Activated naive CD4-positive, alpha-beta T cell treated with anti-CD3 and anti-CD28 coated beads for 36 hours (primary cell): Measurements from ENCODE around the gene ENTPD3. TPM values are rescaled to one million over a fixed set of nuclear protein-coding genes. Genes with fewer than 3 reads are reported as not detected.

Experiments
- CTCF ChIA-PET: fragments of 350-600 bp; sonication (Branson Sonifier 250); formaldehyde crosslinking; loops from one replicate; lab custom pipeline; 2021; ENCODE audit warnings: antibody characterized with exemption; lab: Charles Lee
- DNase-seq: peaks from one replicate; pipeline ENCODE4 v3.0.0-alpha.2; 2020
- H3K27ac Mint-ChIP-seq: one replicate; pipeline ENCODE4 v1.8.0; 2021; ENCODE audit warnings: mild to moderate bottlenecking, mixed read lengths
- H3K27me3 Mint-ChIP-seq: one replicate; pipeline ENCODE4 v1.8.0; 2021; ENCODE audit warnings: low read depth, mixed read lengths
- H3K36me3 Mint-ChIP-seq: one replicate; pipeline ENCODE4 v1.8.0; 2021; ENCODE audit warnings: low read depth, mixed read lengths
- H3K4me1 Mint-ChIP-seq: one replicate; pipeline ENCODE4 v1.8.0; 2021; ENCODE audit warnings: low read depth, mixed read lengths
- H3K4me3 Mint-ChIP-seq: one replicate; pipeline ENCODE4 v1.8.0; 2021; ENCODE audit warnings: mild to moderate bottlenecking, moderate library complexity, mixed read lengths
- H3K9me3 Mint-ChIP-seq: one replicate; pipeline ENCODE4 v1.8.0; 2021; ENCODE audit warnings: mixed read lengths
- intact Hi-C: fragments of 100-400 bp; cut with micrococcal nuclease; formaldehyde crosslinking; loops from one replicate; pipeline ENCODE4 v1.15.1; 2023
- total RNA-seq, 2 experiments: library from RNA; stranded (reverse); gene quantifications; one replicate each; pipeline ENCODE4 v1.2.3, GENCODE V29; 2021

Gene ENTPD3
- total RNA-seq, 2 experiments from 2014 or later, result not detected

GRCh38 chr3:40379674-40380306, 7.2 kb upstream of the ENTPD3 start:
- Mint-ChIP-seq H3K36me3 (no peaks in the 10 kb centered on the region), H3K27ac (no peak overlapping the region), H3K9me3 (peaks cover 7% of the 10 kb centered on the region), H3K27me3 (peaks cover 2% of the 10 kb centered on the region), H3K4me3 (no peak overlapping the region), H3K4me1 (peaks cover 4% of the 10 kb centered on the region)
- CTCF ChIA-PET, result no interaction called here
- peak; percentile 31 for DNase-seq
- intact Hi-C loops, result no loop called here

DNA sequence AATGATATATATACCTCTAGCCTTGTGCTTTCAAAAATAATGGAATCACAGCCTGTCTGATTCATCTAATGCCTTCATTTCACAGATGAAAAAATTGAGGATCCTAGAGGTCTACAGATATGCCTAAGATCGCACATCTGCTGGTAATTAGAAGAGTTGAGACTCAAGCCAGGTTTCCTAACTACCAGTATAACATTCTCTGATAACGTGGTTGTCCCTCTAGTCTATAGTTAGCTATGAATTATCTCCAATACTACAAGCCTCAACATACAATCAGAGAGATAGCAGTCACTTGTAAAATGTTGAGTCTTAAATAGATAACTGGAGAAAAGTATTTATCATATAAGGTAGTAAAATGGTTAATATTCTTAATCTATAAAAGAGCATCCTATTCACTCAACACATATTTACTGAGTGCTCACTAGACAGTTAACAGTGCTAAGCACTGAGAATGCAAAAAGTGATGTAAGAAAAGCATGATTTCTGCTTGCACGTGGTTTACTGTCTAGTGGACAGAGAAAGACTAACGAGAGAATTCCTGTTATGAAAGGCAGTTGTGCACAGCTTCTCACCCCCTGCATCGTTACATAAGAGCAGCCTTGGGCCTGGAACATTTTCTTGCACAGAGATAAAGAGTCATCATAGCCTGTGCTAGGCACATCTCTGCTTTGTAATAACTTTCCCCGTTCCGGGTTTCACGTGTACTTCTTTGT, 4.9 kb upstream of the ENTPD3 start:
- H3K9me3 Mint-ChIP-seq, result peaks cover 4% of the 10 kb centered on the region
- CTCF ChIA-PET, result no interaction called here
- H3K4me3 Mint-ChIP-seq, result no peak overlapping the region
- intact Hi-C loops, result no loop called here
- DNase-seq, result no peak
- H3K36me3 Mint-ChIP-seq, result no peaks in the 10 kb centered on the region
- H3K4me1 Mint-ChIP-seq, result peaks cover 8% of the 10 kb centered on the region
- no peak overlapping the region for H3K27ac Mint-ChIP-seq
- H3K27me3 Mint-ChIP-seq, result peaks cover 7% of the 10 kb centered on the region

GRCh38 chr3:40382617-40382979, 4.4 kb upstream of the ENTPD3 start:
- Mint-ChIP-seq H3K4me3 (no peak overlapping the region), H3K4me1 (peaks cover 10% of the 10 kb centered on the region), H3K36me3 (no peaks in the 10 kb centered on the region), H3K27me3 (peaks cover 11% of the 10 kb centered on the region), H3K27ac (no peak overlapping the region), H3K9me3 (peaks cover 2% of the 10 kb centered on the region)
- DNase-seq, result no peak
- CTCF ChIA-PET, result no interaction called here
- intact Hi-C loops, result no loop called here

DNA sequence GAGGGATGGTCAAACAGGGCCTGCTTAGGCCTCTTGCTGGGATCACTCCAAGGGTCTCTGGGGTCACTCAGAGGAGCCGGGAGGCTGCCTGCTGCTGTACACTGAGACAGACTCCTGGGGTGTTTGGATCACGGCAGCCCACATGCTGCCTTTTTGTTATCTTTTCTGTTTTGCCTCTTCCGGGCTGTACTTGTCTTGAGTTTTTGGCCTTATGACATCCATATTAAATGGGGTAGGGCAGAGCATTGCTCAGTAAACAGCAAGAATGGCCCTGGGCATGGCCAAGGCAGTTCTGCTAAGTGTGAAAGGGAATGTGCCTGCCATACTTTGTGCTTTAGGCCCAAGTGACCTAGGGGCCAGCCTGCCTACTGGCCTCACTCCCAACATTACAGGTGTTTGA, 771 bp upstream of the ENTPD3 start:
- intact Hi-C loops, result no loop called here
- Mint-ChIP-seq H3K4me3 (no peak overlapping the region), H3K9me3 (no peaks in the 10 kb centered on the region), H3K4me1 (peaks cover 5% of the 10 kb centered on the region), H3K36me3 (no peaks in the 10 kb centered on the region), H3K27ac (no peak overlapping the region), H3K27me3 (peaks cover 37% of the 10 kb centered on the region)
- CTCF ChIA-PET, result no interaction called here
- DNase-seq, result no peak

DNA sequence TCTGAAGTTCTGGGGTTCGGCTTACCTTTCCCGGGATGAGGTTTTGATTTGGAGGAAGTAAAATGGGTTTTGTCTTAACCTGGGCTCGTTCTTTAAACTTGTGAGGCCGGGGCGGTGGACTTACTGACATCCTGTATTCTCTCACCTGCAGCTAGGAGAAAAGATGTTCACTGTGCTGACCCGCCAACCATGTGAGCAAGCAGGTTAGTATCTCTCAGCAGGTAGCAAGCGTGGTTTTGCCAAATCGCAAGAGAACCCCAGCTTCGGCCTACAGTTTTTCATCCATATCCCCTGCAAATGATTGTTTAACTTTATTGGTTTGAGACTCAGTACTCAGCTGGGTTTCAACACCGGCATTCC, 891 bp downstream of the ENTPD3 start:
- intact Hi-C loops, result no loop called here
- Mint-ChIP-seq H3K27me3 (peaks cover 37% of the 10 kb centered on the region), H3K27ac (no peak overlapping the region), H3K4me3 (no peak overlapping the region), H3K4me1 (peaks cover 5% of the 10 kb centered on the region), H3K9me3 (no peaks in the 10 kb centered on the region), H3K36me3 (peaks cover 1% of the 10 kb centered on the region)
- CTCF ChIA-PET, result interaction anchor here (1.7 kb wide), 1 partner anchor 196 kb away, joined by 6 read pairs; no protein-coding TSS in a partner anchor
- no peak for DNase-seq

- H3K4me1 Mint-ChIP-seq, result no peaks in the 10 kb centered on the region
- H3K27me3 Mint-ChIP-seq, result no peaks in the 10 kb centered on the region
- no peak for DNase-seq
- intact Hi-C loops, result no loop called here
- CTCF ChIA-PET, result no interaction called here
- peaks cover 1% of the 10 kb centered on the region for H3K36me3 Mint-ChIP-seq
- no peak overlapping the region for H3K27ac Mint-ChIP-seq
- H3K9me3 Mint-ChIP-seq, result peaks cover 4% of the 10 kb centered on the region
- H3K4me3 Mint-ChIP-seq, result no peak overlapping the region
Measured at GRCh38 chr3:40396406-40396805, 9.4 kb downstream of the ENTPD3 start.

GRCh38 chr3:40397129-40397528, 10.1 kb downstream of the ENTPD3 start:
- intact Hi-C loops, result no loop called here
- Mint-ChIP-seq H3K4me1 (no peaks in the 10 kb centered on the region), H3K27me3 (no peaks in the 10 kb centered on the region), H3K4me3 (no peak overlapping the region), H3K36me3 (peaks cover 1% of the 10 kb centered on the region), H3K9me3 (peaks cover 4% of the 10 kb centered on the region), H3K27ac (no peak overlapping the region)
- CTCF ChIA-PET, result no interaction called here
- DNase-seq, result no peak

DNA sequence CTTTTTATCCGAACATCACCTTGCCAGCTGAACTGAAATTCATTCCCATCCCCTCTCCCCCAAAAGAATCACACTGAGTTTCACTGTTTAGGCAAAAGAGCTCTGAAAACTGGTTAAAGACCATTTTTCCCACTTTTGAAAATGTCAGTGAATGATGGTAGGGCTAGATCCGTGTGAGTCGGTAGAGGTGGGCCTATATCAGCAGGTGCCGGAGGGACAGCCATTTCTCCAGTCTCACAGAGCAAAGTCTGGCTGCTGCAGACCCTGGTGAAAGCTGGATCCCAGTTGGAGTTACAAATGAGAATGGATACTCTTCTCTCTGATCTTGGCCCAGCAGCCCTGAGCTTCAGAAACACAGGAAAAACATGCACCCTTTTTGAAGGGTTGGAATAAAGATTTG, 10.9 kb downstream of the ENTPD3 start:
- intact Hi-C loops, result no loop called here
- H3K27me3 Mint-ChIP-seq, result no peaks in the 10 kb centered on the region
- H3K36me3 Mint-ChIP-seq, result no peaks in the 10 kb centered on the region
- no peak overlapping the region for H3K27ac Mint-ChIP-seq
- no peak overlapping the region for H3K4me3 Mint-ChIP-seq
- no peaks in the 10 kb centered on the region for H3K4me1 Mint-ChIP-seq
- no peak for DNase-seq
- CTCF ChIA-PET, result no interaction called here
- H3K9me3 Mint-ChIP-seq, result peaks cover 4% of the 10 kb centered on the region

DNA sequence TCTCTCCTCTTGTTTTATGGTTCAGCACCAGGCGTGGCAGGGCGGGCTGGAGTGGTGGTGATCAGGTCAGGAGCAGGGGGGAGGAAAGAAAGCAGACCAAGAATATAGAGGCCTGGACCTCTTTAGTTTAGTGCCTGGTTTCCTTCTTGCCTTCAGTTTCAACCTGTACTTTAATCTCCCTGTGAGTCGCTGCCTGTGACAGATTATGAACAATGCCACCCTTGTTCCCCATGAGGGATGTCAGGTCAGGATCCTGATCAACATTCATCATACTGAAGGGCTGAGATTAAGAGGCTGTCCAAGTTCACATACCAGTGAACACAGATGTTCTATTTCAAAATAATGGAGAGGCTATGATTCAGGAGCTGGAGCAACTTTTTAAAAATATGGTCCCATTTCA, 11.4 kb downstream of the ENTPD3 start:
- no peaks in the 10 kb centered on the region for H3K27me3 Mint-ChIP-seq
- CTCF ChIA-PET, result no interaction called here
- DNase-seq, result no peak
- intact Hi-C loops, result no loop called here
- H3K4me3 Mint-ChIP-seq, result no peak overlapping the region
- no peak overlapping the region for H3K27ac Mint-ChIP-seq
- peaks cover 4% of the 10 kb centered on the region for H3K9me3 Mint-ChIP-seq
- no peaks in the 10 kb centered on the region for H3K4me1 Mint-ChIP-seq
- no peaks in the 10 kb centered on the region for H3K36me3 Mint-ChIP-seq

DNA sequence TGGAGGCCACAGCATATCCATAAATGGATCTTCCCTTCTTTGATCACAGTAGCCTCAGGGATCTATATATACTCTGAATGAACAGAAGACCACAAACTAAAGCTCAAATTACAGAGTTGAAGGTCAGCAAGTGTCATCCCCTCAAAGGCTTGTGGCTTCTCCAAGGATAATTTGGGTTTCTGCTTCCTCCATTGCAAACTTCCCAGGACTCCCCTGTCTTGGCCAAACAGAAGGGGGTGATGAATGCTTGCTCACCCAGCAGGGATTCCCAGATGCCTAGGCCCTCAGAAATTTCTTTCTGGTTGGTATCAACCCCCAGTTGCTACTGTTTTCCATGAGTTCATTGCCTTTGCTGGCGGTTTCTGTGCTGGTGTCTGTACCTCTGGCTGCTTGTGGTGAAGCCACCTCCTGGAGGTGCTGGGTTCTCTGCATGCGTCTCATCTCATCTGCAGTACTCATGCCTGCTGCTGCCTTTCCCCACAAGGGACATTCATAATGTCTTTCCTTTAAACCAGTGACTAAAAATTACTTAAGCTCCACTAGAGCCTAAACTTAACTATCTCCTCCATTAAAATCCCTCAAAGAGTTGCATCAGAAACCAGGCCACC, 17.7 kb downstream of the ENTPD3 start:
- Mint-ChIP-seq H3K4me3 (no peak overlapping the region), H3K27me3 (no peaks in the 10 kb centered on the region), H3K4me1 (no peaks in the 10 kb centered on the region), H3K9me3 (no peaks in the 10 kb centered on the region), H3K27ac (no peak overlapping the region), H3K36me3 (no peaks in the 10 kb centered on the region)
- intact Hi-C loops, result no loop called here
- no peak for DNase-seq
- CTCF ChIA-PET, result no interaction called here

DNA sequence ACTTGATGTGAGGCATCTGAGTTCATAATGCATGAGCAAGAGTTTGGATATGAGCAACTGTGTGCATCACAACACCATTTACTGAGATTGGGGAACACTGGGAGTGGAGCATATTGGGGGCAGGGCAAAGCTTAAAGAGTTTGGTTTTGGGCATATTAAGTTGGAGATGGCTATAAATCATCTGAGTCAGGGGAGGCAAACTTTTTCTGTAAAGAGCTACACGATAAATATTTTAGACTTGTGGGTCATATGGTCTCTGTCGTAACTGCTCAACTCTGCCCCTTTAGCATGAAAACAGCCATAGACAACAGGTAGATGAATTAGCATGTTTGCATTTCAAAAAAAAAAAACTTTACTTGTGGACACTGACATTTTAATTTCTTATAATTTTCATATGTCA, 20.0 kb downstream of the ENTPD3 start:
- intact Hi-C loops, result no loop called here
- Mint-ChIP-seq H3K36me3 (no peaks in the 10 kb centered on the region), H3K9me3 (no peaks in the 10 kb centered on the region), H3K27ac (no peak overlapping the region), H3K4me1 (no peaks in the 10 kb centered on the region), H3K4me3 (no peak overlapping the region), H3K27me3 (peaks cover 2% of the 10 kb centered on the region)
- no peak for DNase-seq
- CTCF ChIA-PET, result no interaction called here

DNA sequence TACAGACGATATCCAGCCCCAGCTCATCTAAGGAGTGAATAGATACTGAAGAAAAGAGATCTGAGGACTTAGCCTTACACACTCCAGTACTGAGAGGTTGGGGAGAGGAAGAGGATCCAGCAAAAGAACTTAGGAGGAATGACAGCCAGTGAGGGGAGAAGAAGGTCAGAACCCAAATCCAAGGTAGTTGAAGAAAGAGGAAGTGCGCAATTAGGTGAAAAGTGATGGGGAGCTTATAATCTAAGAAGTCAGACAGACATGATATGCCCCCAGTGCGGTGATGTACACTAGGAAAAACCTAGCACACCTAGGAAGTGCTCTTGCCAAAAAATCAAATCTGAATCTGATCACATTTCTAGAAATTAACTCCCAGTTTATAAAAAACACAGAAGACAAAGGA, 20.6 kb downstream of the ENTPD3 start:
- H3K9me3 Mint-ChIP-seq, result no peaks in the 10 kb centered on the region
- intact Hi-C loops, result no loop called here
- H3K4me3 Mint-ChIP-seq, result no peak overlapping the region

GRCh38 chr3:40414270-40414669, 27.3 kb downstream of the ENTPD3 start:
- no peak overlapping the region for H3K27ac Mint-ChIP-seq
- CTCF ChIA-PET, result no interaction called here
- intact Hi-C loops, result no loop called here

More for the DNA sequence above, 20.6 kb downstream of the ENTPD3 start:
- CTCF ChIA-PET, result no interaction called here
- Mint-ChIP-seq H3K27me3 (peaks cover 2% of the 10 kb centered on the region), H3K36me3 (no peaks in the 10 kb centered on the region), H3K4me1 (no peaks in the 10 kb centered on the region), H3K27ac (no peak overlapping the region)
- DNase-seq, result no peak

More at GRCh38 chr3:40414270-40414669, 27.3 kb downstream of the ENTPD3 start:
- no peak for DNase-seq
- H3K36me3 Mint-ChIP-seq, result no peaks in the 10 kb centered on the region
- peaks cover 13% of the 10 kb centered on the region for H3K27me3 Mint-ChIP-seq
- H3K4me3 Mint-ChIP-seq, result no peak overlapping the region
- H3K9me3 Mint-ChIP-seq, result no peaks in the 10 kb centered on the region
- no peaks in the 10 kb centered on the region for H3K4me1 Mint-ChIP-seq
